Measurements from ENCODE around the gene URAD.

URAD gene

GRCh38 chr13:27981006-27981708 lies 7.3 kb downstream of the URAD start:
- DNase-seq (ENCODE audit: low spot score): peak; percentile 6
- TF ChIP-seq CTCF (IDR thresholded peaks at IDR 0.05; ENCODE audit: borderline replicate concordance, control extremely low read depth, extremely low read depth, insufficient read depth, missing control alignments): no peak
- in situ Hi-C loops (cut with MboI; ENCODE audit: low sequenced_read_pairs, unreplicated experiment): loop anchor here (5.0 kb wide), 1 partner anchor 154 kb away; no protein-coding TSS in a partner anchor

GRCh38 chr13:27980280-27980998 lies 8.1 kb downstream of the URAD start:
- TF ChIP-seq CTCF (IDR thresholded peaks at IDR 0.05; ENCODE audit: borderline replicate concordance, control extremely low read depth, extremely low read depth, insufficient read depth, missing control alignments): no peak
- in situ Hi-C loops (cut with MboI; ENCODE audit: low sequenced_read_pairs, unreplicated experiment): loop anchor here (5.0 kb wide), 1 partner anchor 153 kb away; no protein-coding TSS in a partner anchor

GRCh38 chr13:27979765-27980279 lies 8.7 kb downstream of the URAD start:
- no peak for DNase-seq (ENCODE audit: low spot score)
- in situ Hi-C loops (cut with MboI; ENCODE audit: low sequenced_read_pairs, unreplicated experiment): loop anchor here (5.0 to 10.0 kb wide), 2 partner anchors 153 to 605 kb away; no protein-coding TSS in a partner anchor
- no peak for TF ChIP-seq CTCF (IDR thresholded peaks at IDR 0.05; ENCODE audit: borderline replicate concordance, control extremely low read depth, extremely low read depth, insufficient read depth, missing control alignments)

More at GRCh38 chr13:27980280-27980998, 8.1 kb downstream of the URAD start:
- DNase-seq (ENCODE audit: low spot score): peak; percentile 42

GRCh38 chr13:27979001-27979643 lies 9.4 kb downstream of the URAD start:
- TF ChIP-seq CTCF (IDR thresholded peaks at IDR 0.05; ENCODE audit: borderline replicate concordance, control extremely low read depth, extremely low read depth, insufficient read depth, missing control alignments): no peak
- DNase-seq (ENCODE audit: low spot score): no peak
- in situ Hi-C loops (cut with MboI; ENCODE audit: low sequenced_read_pairs, unreplicated experiment): loop anchor here (10.0 kb wide), 1 partner anchor 604 kb away; no protein-coding TSS in a partner anchor

- in situ Hi-C loops (cut with MboI; ENCODE audit: low sequenced_read_pairs, unreplicated experiment): loop anchor here (10.0 kb wide), 1 partner anchor 604 kb away; no protein-coding TSS in a partner anchor
- TF ChIP-seq CTCF (IDR thresholded peaks at IDR 0.05; ENCODE audit: borderline replicate concordance, control extremely low read depth, extremely low read depth, insufficient read depth, missing control alignments): no peak
- DNase-seq (ENCODE audit: low spot score): no peak
Measured at GRCh38 chr13:27978301-27978968, 10.1 kb downstream of the URAD start.
